ENCODE results near the gene ACOX3.

DNA sequence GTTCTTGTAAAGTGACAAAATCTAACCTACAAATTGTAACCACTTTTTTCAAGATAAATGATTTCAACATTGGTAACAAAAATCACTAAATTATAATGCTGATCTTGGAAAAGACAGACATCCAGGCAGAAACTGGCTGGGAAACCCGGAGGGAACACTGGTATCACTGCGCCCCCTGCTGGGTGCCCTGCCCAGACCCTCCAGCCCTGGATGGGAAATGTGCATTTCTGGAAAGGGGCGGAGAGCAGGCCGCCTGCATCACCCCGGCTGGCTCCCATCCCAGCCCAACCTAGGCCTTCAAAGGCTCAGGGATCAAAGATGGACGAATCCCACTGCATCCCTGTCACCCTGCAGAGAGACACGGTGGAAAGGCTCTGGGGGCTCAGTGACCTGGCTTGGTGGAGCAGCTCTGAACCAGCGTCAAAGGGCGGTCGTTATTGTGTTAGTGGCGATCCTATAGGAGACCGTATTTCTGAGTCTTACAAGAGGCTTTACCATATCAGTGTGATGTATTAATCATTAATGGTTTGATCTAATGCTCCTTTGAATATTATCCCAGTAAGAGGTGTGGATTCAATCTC lies 37.3 kb downstream of the ACOX3 start:
- TF ChIP-seq, protein P1, sequence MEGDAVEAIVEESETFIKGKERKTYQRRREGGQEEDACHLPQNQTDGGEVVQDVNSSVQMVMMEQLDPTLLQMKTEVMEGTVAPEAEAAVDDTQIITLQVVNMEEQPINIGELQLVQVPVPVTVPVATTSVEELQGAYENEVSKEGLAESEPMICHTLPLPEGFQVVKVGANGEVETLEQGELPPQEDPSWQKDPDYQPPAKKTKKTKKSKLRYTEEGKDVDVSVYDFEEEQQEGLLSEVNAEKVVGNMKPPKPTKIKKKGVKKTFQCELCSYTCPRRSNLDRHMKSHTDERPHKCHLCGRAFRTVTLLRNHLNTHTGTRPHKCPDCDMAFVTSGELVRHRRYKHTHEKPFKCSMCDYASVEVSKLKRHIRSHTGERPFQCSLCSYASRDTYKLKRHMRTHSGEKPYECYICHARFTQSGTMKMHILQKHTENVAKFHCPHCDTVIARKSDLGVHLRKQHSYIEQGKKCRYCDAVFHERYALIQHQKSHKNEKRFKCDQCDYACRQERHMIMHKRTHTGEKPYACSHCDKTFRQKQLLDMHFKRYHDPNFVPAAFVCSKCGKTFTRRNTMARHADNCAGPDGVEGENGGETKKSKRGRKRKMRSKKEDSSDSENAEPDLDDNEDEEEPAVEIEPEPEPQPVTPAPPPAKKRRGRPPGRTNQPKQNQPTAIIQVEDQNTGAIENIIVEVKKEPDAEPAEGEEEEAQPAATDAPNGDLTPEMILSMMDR (conservative IDR thresholded peaks at IDR 0.05 in 1 of 2, IDR thresholded peaks at IDR 0.05 in 1 of 2; ENCODE audit: low read depth in 1 of 2, low read length in 2 of 2): peak; percentile 91 to 97
- no peak for TF ChIP-seq EZH2 (IDR thresholded peaks at IDR 0.05; ENCODE audit: low read length, missing control alignments)

Measured in fibroblast of lung (primary cell).